Panc1 (cell line): ENCODE results near the gene GLB1L. TPM values are rescaled to one million over a fixed set of nuclear protein-coding genes. Genes with fewer than 3 reads are reported as not detected.

Experiments
- ATAC-seq: fragments of 200-7000 bp; cut with Tn5 transposase; 2 replicates; pipeline ENCODE4 v1.9.1; 2020; ENCODE audit warnings: mild to moderate bottlenecking, moderate library complexity
- BruUV-seq: library from RNA; stranded (reverse); fragments of 400-500 nt; replicated peaks from 2 replicates; lab custom pipeline; 2021; lab: Mats Ljungman, UMichigan
- CTCF ChIA-PET: fragments of 300-600 bp; sonication (Branson Sonifier 250); formaldehyde crosslinking; loops from one replicate; lab custom pipeline; 2022; ENCODE audit warnings: antibody characterized with exemption; lab: Charles Lee
- POLR2A ChIA-PET: fragments of 300-600 bp; sonication (Branson Sonifier 250); formaldehyde crosslinking; loops from one replicate; lab custom pipeline; 2022; ENCODE audit warnings: antibody characterized with exemption; lab: Charles Lee
- DNase-seq: peaks from one replicate; pipeline ENCODE4 v3.0.0-alpha.2; 2010; ENCODE audit warnings: low read depth, low spot score
- H3K27ac ChIP-seq: 2 replicates; pipeline ENCODE4 v1.5.1; 2011; ENCODE audit warnings: mild to moderate bottlenecking, low read length, inconsistent platforms
- H3K27me3 ChIP-seq: fragments of 200-500 bp; sonication (Bioruptor generic); 2 replicates; pipeline ENCODE4 v1.6.0; 2014; ENCODE audit warnings: low read length, inconsistent platforms; ENCODE audit not compliant: control insufficient read depth, insufficient read depth
- H3K36me3 ChIP-seq: fragments of 200-500 bp; sonication (Bioruptor generic); 2 replicates; pipeline ENCODE4 v1.5.1; 2014; ENCODE audit warnings: inconsistent platforms, mild to moderate bottlenecking, low read length, moderate library complexity; ENCODE audit not compliant: control insufficient read depth, insufficient read depth
- H3K4me1 ChIP-seq: 2 replicates; pipeline ENCODE4 v1.5.1; 2011; ENCODE audit warnings: inconsistent platforms, mild to moderate bottlenecking, low read length, moderate library complexity; ENCODE audit not compliant: control insufficient read depth, insufficient read depth
- H3K4me3 ChIP-seq, 2 experiments: 2 replicates each; pipeline ENCODE4 v1.5.1; 2011 to 2012; ENCODE audit warnings: low read depth in 2 of 2, low read length in 2 of 2, mild to moderate bottlenecking in 2 of 2, inconsistent platforms in 1 of 2, moderate library complexity in 1 of 2
- H3K9me3 ChIP-seq: fragments of 200-500 bp; sonication (Bioruptor generic); 2 replicates; pipeline ENCODE4 v1.5.1; 2014; ENCODE audit warnings: low read depth, mild to moderate bottlenecking, inconsistent platforms, low read length, moderate library complexity; ENCODE audit not compliant: control insufficient read depth, insufficient read depth
- CTCF ChIP-seq: fragments of 450-650 bp; IDR thresholded peaks from 2 replicates; pipeline ENCODE4 v1.5.1; 2017; ENCODE audit warnings: mild to moderate bottlenecking
- POLR2AphosphoS5 ChIP-seq: IDR thresholded peaks from 2 replicates; pipeline ENCODE4 v1.6.1; 2012; ENCODE audit warnings: mild to moderate bottlenecking, low read depth, low read length, moderate library complexity
- REST ChIP-seq, 2 experiments: IDR thresholded peaks; 2 replicates each; pipeline ENCODE4 v1.6.1; 2011 to 2012; ENCODE audit warnings: low read depth in 2 of 2, control low read depth in 1 of 2, low read length in 1 of 2, mild to moderate bottlenecking in 1 of 2, moderate library complexity in 1 of 2; ENCODE audit not compliant: insufficient read depth in 1 of 2
- SIN3A ChIP-seq: IDR thresholded peaks from 2 replicates; pipeline ENCODE4 v1.6.1; 2012; ENCODE audit warnings: low read depth, mild to moderate bottlenecking, low read length, moderate library complexity, borderline replicate concordance; ENCODE audit not compliant: insufficient read depth
- TCF7L2 ChIP-seq: IDR thresholded peaks from 2 replicates; pipeline ENCODE4 v1.6.1; 2011; ENCODE audit warnings: mild to moderate bottlenecking, low read depth, low read length, inconsistent platforms
- in situ Hi-C: cut with HindIII; loops from 2 replicates; pipeline ENCODE4 v1.10.0; 2016; ENCODE audit warnings: low sequenced_read_pairs, low pct_unique_long_range_greater_than_20kb
- intact Hi-C: fragments of 100-400 bp; cut with micrococcal nuclease; formaldehyde crosslinking; loops from one replicate; pipeline ENCODE4 v1.10.0; 2022; ENCODE audit not compliant: unreplicated experiment
- total RNA-seq: library from RNA; stranded (reverse); gene quantifications from one replicate; pipeline ENCODE4 v1.2.1, GENCODE V29; 2021; ENCODE audit not compliant: unreplicated experiment

Gene GLB1L
- total RNA-seq, 1 experiment from 2014 or later = 8.1 TPM

- BruUV-seq = no TSS peak
- ChIA-PET CTCF (interaction anchor here (0.6 to 0.7 kb wide), 2 partner anchors 136 to 272 kb away, joined by 3 to 9 read pairs; partner anchors contain the start of gene DNPEP), POLR2A (no interaction called here)
- Histone ChIP-seq H3K27ac (no peak overlapping the region), H3K36me3 (no peaks in the 10 kb centered on the region; the same call in 1 of the 2 replicates), H3K9me3 (no peaks in the 10 kb centered on the region), H3K4me1 (peaks cover 37% of the 10 kb centered on the region), H3K27me3 (peaks cover 8% of the 10 kb centered on the region), H3K4me3 (no peak overlapping the region)
- no peak for DNase-seq
- intact Hi-C loops (no loop called here), in situ Hi-C loops (no loop called here)
- no peak for ATAC-seq
- TF ChIP-seq REST (IDR thresholded peaks at IDR 0.05; ENCODE audit: insufficient read depth in 1 of 2, low read depth in 2 of 2, low read length in 1 of 2) = no peak
- no peak for TF ChIP-seq POLR2AphosphoS5
- TF ChIP-seq TCF7L2 = no peak
- no peak for TF ChIP-seq SIN3A
- TF ChIP-seq CTCF = no peak
These were observed 6.8 kb upstream of the GLB1L start for GRCh38 chr2:219252084-219252483.

- H3K4me3 ChIP-seq = no peak overlapping the region
- H3K27ac ChIP-seq = no peak overlapping the region
- CTCF ChIA-PET = interaction anchor here (0.6 kb wide), 1 partner anchor 136 kb away, joined by 3 read pairs; the partner anchor contains the start of gene DNPEP
- H3K4me1 ChIP-seq = peaks cover 37% of the 10 kb centered on the region
- POLR2A ChIA-PET = no interaction called here
- in situ Hi-C loops (no loop called here), intact Hi-C loops (no loop called here)
- H3K27me3 ChIP-seq = peaks cover 8% of the 10 kb centered on the region
- no TSS peak for BruUV-seq
- ATAC-seq (no peak), DNase-seq (no peak)
- no peaks in the 10 kb centered on the region; the same call in 1 of the 2 replicates for H3K36me3 ChIP-seq
- TF ChIP-seq SIN3A (no peak), CTCF (no peak), POLR2AphosphoS5 (no peak), REST (IDR thresholded peaks at IDR 0.05; ENCODE audit: insufficient read depth in 1 of 2, low read depth in 2 of 2, low read length in 1 of 2) (no peak), TCF7L2 (no peak)
- H3K9me3 ChIP-seq = no peaks in the 10 kb centered on the region
These were observed 6.4 kb upstream of the GLB1L start for GRCh38 chr2:219251656-219252055.
